ENCODE data around the gene SERPINE2.

DNA sequence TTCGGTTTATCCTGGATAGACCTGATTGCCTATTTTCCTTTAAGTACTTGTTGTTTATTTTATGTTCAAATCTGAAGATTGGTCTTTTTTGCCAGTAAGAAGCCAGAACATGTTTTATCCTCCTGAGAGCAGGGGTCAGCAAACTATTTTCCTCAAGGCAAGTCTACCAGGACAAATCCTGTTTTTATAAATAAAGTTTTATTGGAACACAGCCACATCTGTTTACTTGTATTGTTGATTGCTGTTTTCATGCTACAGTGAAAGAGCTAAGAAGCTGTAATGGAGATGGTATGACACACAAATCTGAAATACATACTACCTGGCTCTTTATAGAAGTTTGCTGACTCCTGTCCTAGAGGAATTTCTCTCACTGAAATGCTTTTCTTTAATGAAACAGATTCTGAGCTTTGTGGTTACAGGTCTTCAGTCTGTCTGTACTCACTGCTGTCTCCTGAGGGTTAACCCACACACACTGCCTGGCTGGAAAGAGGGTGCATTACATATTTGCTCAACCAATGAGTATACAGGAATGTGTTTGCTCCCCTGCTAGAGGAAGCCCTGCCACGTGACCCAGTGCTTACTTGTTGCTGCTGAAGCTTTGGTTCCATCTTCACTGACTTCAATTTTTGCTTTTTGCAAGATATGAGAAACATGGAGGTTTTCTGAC is 59.2 kb downstream of the SERPINE2 start:
- TF ChIP-seq POLR2A (IDR thresholded peaks at IDR 0.05; ENCODE audit: low read length) (no peak), GATA1 (IDR thresholded peaks at IDR 0.05; ENCODE audit: low read depth, low read length) (no peak)

Measured in erythroblast (primary cell).